Stomach (tissue), 4 donors: Measurements from ENCODE around the gene SPRYD4.

Experiments used
- CTCF ChIP-seq, 7 experiments: fragments of 450-650 bp in 4 of 7; fragments of 200-600 bp in 3 of 7; sonication (generic) in 3 of 7; IDR thresholded peaks; one replicate each; pipeline ENCODE4 v1.5.1; 2016 to 2019; ENCODE audit warnings: antibody characterized with exemption in 7 of 7, control low read depth in 2 of 7, mild to moderate bottlenecking in 1 of 7
- EP300 ChIP-seq: sonication (generic); formaldehyde crosslinking; IDR thresholded peaks from one replicate; pipeline ENCODE4 v1.6.1; 2017; ENCODE audit warnings: antibody characterized with exemption
- POLR2A ChIP-seq, 4 donors: fragments of 450-650 bp; IDR thresholded peaks; one replicate each; pipeline ENCODE4 v1.6.1; 2016; ENCODE audit warnings: antibody characterized with exemption in 4 of 4, control low read depth in 2 of 4, mild to moderate bottlenecking in 1 of 4, moderate library complexity in 1 of 4

GRCh38 chr12:56461235-56462159, 6.9 kb upstream of the SPRYD4 start:
- TF ChIP-seq CTCF (IDR thresholded peaks at IDR 0.05) (no peak), POLR2A (IDR thresholded peaks at IDR 0.05) (no peak), EP300 (no peak)
